OCI-LY1 (cell line): ENCODE data around the gene UIMC1.

Experiments
- H2AFZ ChIP-seq: fragments of 200-600 bp; sonication (generic), shearing (Covaris generic); 2 replicates; pipeline ENCODE4 v1.6.0; 2014; ENCODE audit warnings: antibody characterized with exemption, mild to moderate bottlenecking, low read length
- H3F3A ChIP-seq: fragments of 200-600 bp; sonication (generic), shearing (Covaris generic); 2 replicates; pipeline ENCODE4 v1.6.0; 2014; ENCODE audit warnings: mild to moderate bottlenecking, antibody characterized with exemption, low read length, moderate library complexity; ENCODE audit not compliant: insufficient read depth
- H3K27ac ChIP-seq: fragments of 200-600 bp; sonication (generic); 2 replicates; pipeline ENCODE4 v1.5.1; 2014; ENCODE audit warnings: low read length, mixed run types, mild to moderate bottlenecking, low read depth; ENCODE audit not compliant: poor library complexity, severe bottlenecking
- H3K27me3 ChIP-seq: fragments of 200-600 bp; sonication (generic); 2 replicates; pipeline ENCODE4 v1.6.0; 2014; ENCODE audit warnings: antibody characterized with exemption, mild to moderate bottlenecking, low read length, moderate library complexity; ENCODE audit not compliant: insufficient read depth
- H3K36me3 ChIP-seq: fragments of 200-600 bp; sonication (generic); 2 replicates; pipeline ENCODE4 v1.6.1; 2014; ENCODE audit warnings: mild to moderate bottlenecking, antibody characterized with exemption, low read length, moderate library complexity, mixed read lengths; ENCODE audit not compliant: insufficient read depth
- H3K4me1 ChIP-seq: fragments of 200-600 bp; sonication (generic); 2 replicates; pipeline ENCODE4 v1.5.1; 2014; ENCODE audit warnings: mild to moderate bottlenecking, low read length, moderate library complexity; ENCODE audit not compliant: insufficient read depth, severe bottlenecking
- H3K4me2 ChIP-seq: fragments of 200-600 bp; sonication (generic), shearing (Covaris generic); 2 replicates; pipeline ENCODE4 v1.6.1; 2014; ENCODE audit warnings: low read length
- H3K4me3 ChIP-seq: fragments of 200-600 bp; sonication (generic); 2 replicates; pipeline ENCODE4 v1.5.1; 2014; ENCODE audit warnings: low read length, low read depth, mild to moderate bottlenecking, mixed read lengths; ENCODE audit not compliant: poor library complexity, severe bottlenecking
- H3K79me2 ChIP-seq: fragments of 200-600 bp; shearing (Covaris generic); 2 replicates; pipeline ENCODE4 v1.6.1; 2016; ENCODE audit warnings: mixed run types, low read length, mixed read lengths; ENCODE audit not compliant: insufficient read depth
- H3K9ac ChIP-seq: fragments of 200-600 bp; sonication (generic), shearing (Covaris generic); 2 replicates; pipeline ENCODE4 v1.6.1; 2014; ENCODE audit warnings: mild to moderate bottlenecking, low read length, mixed read lengths
- H3K9me2 ChIP-seq: fragments of 200-600 bp; sonication (generic), shearing (Covaris generic); 2 replicates; pipeline ENCODE4 v1.6.1; 2014; ENCODE audit warnings: low read depth, mild to moderate bottlenecking, low read length, mixed read lengths
- H3K9me3 ChIP-seq: fragments of 200-600 bp; shearing (Covaris generic); 2 replicates; pipeline ENCODE4 v1.6.1; 2014; ENCODE audit warnings: low read length, mixed read lengths
- H4K20me1 ChIP-seq: fragments of 200-600 bp; sonication (generic), shearing (Covaris generic); 2 replicates; pipeline ENCODE4 v1.6.0; 2016; ENCODE audit warnings: mild to moderate bottlenecking, low read length; ENCODE audit not compliant: insufficient read depth
- EZH2 ChIP-seq: fragments of 200-600 bp; sonication (generic), shearing (Covaris generic); IDR thresholded peaks from 2 replicates; pipeline ENCODE4 v1.8.0; 2017; ENCODE audit warnings: borderline replicate concordance, mixed run types, mild to moderate bottlenecking, antibody characterized with exemption, low read length, moderate library complexity, mixed read lengths
- TF ChIP-seq, protein P1 (sequence below): fragments of 200-600 bp; sonication (generic), shearing (Covaris generic); IDR thresholded peaks from 2 replicates; pipeline ENCODE4 v1.5.1; 2017; ENCODE audit warnings: mild to moderate bottlenecking, antibody characterized with exemption, low read length, moderate library complexity, mixed read lengths

The UIMC1 gene

DNA sequence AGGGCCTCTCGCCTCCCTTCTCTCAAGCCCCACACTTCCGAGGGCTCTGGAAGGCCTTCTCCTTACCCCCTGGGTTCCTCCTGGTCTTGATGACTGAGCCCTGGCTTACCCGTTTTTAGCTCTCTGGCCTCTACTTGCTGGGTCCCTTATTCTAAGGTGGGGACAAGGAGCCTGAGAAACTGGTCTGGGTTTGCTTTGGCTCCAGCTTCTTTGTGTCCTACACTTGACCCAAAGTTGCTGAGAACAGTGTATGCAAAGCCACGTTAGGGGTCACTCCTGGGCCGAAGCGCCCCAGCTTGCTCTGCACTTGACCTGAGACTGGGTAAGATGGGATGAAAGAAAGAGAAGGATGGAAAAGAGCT lies 16.7 kb upstream of the UIMC1 start:
- H3K9ac ChIP-seq, result peak overlapping the region; percentile 83
- H3K4me3 ChIP-seq, result peak overlapping the region; percentile 88
- peaks cover 36% of the 10 kb centered on the region for H3K4me1 ChIP-seq
- no peaks in the 10 kb centered on the region for H3K27me3 ChIP-seq
- no peaks in the 10 kb centered on the region for H3K9me3 ChIP-seq
- H3K79me2 ChIP-seq, result peaks cover 37% of the 10 kb centered on the region
- H3K27ac ChIP-seq, result peak overlapping the region; percentile 69
- H2AFZ ChIP-seq, result no peak overlapping the region
- TF ChIP-seq, protein P1, sequence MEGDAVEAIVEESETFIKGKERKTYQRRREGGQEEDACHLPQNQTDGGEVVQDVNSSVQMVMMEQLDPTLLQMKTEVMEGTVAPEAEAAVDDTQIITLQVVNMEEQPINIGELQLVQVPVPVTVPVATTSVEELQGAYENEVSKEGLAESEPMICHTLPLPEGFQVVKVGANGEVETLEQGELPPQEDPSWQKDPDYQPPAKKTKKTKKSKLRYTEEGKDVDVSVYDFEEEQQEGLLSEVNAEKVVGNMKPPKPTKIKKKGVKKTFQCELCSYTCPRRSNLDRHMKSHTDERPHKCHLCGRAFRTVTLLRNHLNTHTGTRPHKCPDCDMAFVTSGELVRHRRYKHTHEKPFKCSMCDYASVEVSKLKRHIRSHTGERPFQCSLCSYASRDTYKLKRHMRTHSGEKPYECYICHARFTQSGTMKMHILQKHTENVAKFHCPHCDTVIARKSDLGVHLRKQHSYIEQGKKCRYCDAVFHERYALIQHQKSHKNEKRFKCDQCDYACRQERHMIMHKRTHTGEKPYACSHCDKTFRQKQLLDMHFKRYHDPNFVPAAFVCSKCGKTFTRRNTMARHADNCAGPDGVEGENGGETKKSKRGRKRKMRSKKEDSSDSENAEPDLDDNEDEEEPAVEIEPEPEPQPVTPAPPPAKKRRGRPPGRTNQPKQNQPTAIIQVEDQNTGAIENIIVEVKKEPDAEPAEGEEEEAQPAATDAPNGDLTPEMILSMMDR, result no peak
- no peak for TF ChIP-seq EZH2
- H4K20me1 ChIP-seq, result no peaks in the 10 kb centered on the region
- no peaks in the 10 kb centered on the region for H3F3A ChIP-seq
- no peaks in the 10 kb centered on the region for H3K9me2 ChIP-seq
- H3K36me3 ChIP-seq, result peaks cover 21% of the 10 kb centered on the region
- H3K4me2 ChIP-seq, result peak overlapping the region; percentile 83

GRCh38 chr5:177022386-177023302 lies 16.1 kb upstream of the UIMC1 start, which contains the start of gene ZNF346:
Gene ZNF346, plus strand, starts transcription at chr5:177022696. Its CDS starts 43 bp downstream, at chr5:177022739.
- Histone ChIP-seq H3F3A (no peaks in the 10 kb centered on the region), H3K9ac (peak within 1 kb of the TSS; percentile 83), H3K27ac (peak within 1 kb of the TSS; percentile 69), H3K79me2 (peaks cover 34% of the 10 kb centered on the region), H3K4me1 (peaks cover 36% of the 10 kb centered on the region), H3K36me3 (peaks cover 20% of the 10 kb centered on the region), H3K9me3 (no peaks in the 10 kb centered on the region), H3K9me2 (no peaks in the 10 kb centered on the region), H4K20me1 (no peaks in the 10 kb centered on the region), H3K4me2 (peak within 1 kb of the TSS; percentile 83), H2AFZ (peak within 1 kb of the TSS; percentile 24; the same call in 1 of the 2 replicates), H3K27me3 (no peaks in the 10 kb centered on the region), H3K4me3 (peak within 1 kb of the TSS; percentile 88)
- TF ChIP-seq, protein P1, result peak; percentile 55
- no peak for TF ChIP-seq EZH2

GRCh38 chr5:177020033-177020432 lies 13.5 kb upstream of the UIMC1 start:
- TF ChIP-seq, protein P1, result no peak
- TF ChIP-seq EZH2, result no peak
- Histone ChIP-seq H3K9ac (no peak overlapping the region), H3K79me2 (peaks cover 24% of the 10 kb centered on the region), H3K36me3 (peaks cover 6% of the 10 kb centered on the region; the same call in 1 of the 2 replicates), H3K4me2 (no peak overlapping the region), H4K20me1 (no peaks in the 10 kb centered on the region), H3K4me3 (no peak overlapping the region), H3K27me3 (no peaks in the 10 kb centered on the region), H3K9me3 (no peaks in the 10 kb centered on the region), H3K9me2 (no peaks in the 10 kb centered on the region), H3K27ac (no peak overlapping the region), H2AFZ (no peak overlapping the region), H3K4me1 (peaks cover 31% of the 10 kb centered on the region), H3F3A (no peaks in the 10 kb centered on the region)
